GM18508 (cell line): ENCODE measurements around the gene COL25A1.

Experiments
- ATAC-seq: cut with Tn5 transposase; IDR thresholded peaks from one replicate; pipeline ENCODE4 v1.9.1; 2021; ENCODE audit warnings: moderate number of reproducible peaks; ENCODE audit not compliant: insufficient read depth, unreplicated experiment

The COL25A1 gene

DNA sequence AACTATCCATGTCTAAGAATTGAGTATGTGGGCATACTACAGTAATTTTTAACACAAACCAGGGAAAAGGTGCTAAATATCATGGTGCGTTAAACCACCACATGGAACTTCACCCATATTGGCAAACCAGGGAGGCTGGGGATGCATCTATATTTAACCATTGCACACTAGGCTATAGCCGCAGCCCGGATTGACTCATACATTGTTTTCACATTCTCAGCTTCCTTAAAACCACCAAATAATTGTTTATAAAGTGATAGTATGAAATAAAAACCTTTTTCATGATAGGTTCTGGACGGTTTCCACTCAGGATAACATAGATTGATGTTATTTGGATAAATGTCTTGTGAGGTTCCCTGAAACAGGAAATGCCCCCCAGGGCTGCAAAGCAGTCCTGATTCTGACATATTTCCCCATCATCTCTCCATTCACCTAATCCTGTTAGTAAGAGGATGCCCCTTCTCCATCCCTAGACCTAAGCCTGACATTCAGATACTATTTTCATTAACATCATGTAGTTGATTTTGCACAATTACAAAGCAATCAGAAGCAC lies 7.9 kb downstream of the COL25A1 start:
- no peak for ATAC-seq

DNA sequence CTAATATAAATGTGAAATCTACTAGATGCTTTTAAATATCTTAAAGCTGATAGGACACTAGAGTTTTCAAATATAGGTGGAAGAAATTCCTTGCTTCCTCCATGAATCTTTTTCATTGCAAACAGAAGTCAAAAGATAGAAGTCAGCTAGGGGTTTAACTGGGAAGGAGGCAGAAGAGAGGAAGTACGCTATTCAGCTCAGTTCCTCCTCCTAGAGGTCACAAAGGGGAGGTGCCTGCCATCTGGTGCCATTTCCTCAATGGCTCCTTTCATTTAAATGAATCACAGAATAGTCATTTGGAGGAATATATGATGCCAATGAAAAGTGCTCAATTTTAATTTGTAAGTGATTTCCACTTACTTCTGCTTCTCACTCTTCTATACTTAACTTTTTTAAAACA lies 8.5 kb downstream of the COL25A1 start:
- ATAC-seq: peak; percentile 93

DNA sequence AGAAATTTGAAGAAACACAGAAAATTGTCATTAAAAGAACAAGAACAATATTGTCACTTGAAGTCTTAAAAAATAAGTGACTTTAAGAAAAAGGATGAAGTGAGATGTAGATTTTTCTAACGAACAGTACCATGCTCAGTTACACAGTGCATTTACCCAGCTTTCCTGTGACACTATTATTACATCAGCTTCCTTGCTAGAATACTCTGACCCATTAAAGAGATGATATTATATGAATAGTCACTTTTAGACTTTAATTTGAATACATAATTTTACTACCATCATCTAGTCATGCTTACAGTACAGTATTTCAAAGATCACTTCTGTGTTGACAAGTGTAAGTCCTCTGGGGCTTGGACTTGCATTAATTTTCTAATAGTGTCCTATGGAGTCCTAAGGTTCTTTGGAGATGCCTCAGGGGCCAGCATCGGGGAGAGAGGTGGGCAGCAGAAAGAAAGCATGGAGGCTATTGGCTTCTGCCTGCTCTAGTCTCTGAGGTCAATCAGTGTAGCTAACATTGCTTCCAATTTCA lies 10.7 kb downstream of the COL25A1 start:
- no peak for ATAC-seq

DNA sequence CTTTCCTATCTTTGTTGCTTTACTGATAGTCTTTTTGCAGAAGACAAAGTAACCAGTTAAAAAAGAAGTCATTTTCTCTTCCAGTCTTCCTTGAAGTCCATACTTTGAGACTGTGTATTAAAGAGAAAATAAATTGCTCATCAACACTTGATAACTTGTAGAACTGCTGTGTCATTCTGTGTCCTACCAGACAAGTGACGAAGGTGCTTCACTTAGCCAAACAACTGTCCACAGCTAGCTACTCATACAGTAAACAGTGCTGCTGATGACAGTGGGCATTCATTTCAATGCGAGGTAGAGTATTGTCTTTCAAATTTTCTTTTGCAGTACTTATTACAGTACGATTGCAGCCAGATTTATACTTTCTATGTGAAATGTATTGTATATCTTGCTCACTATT lies 11.5 kb downstream of the COL25A1 start:
- ATAC-seq: no peak

DNA sequence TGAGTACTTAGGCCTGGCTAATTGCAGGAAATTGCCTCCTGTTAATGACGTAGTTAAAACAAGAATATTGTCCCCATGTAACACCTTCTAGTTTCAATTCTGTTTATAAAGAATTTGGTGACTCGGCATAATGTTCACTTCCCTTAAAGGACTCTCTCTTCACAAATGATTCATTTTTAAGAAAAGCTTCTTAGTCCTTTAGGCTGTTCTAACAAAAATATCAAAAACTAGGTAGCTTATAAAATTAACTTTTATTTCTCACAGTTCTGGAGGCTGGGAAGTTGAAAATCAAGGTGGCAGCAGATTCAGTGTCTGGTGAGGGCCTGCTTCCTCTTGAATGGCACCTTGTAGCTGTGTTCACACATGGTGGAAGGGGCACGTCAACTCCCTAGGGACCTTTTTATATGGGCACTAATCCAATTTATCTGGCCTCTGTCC lies 23.8 kb downstream of the COL25A1 start:
- ATAC-seq: peak; percentile 74

DNA sequence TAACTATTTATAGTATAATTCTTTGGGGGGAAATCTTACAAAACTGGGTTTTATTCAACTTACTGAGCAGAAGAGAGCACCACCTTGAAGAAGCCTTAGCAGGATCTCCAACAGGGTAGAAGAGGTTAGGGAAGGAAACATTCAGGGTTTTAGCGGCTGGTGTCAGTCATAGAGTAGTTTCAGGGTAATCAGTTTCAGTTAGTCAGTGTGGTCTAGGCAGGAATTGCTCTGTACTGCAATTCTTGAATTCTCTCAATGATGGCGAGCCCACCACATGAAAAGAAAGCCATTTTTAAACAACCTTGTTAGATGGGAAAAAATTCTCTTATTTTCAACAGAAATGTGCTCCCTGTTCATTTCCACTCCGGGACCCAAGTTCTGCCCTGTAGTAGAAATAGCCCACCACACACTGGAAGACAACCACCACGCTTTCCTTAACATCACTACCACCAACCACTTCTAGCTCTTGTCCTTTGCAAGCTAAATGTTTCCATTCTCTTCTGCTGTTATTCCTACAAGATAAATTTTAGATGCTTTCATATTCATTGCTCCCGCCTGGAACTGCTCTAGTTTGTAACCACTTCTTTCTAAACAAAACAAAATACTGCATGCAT lies 25.9 kb downstream of the COL25A1 start:
- peak; percentile 85 for ATAC-seq

DNA sequence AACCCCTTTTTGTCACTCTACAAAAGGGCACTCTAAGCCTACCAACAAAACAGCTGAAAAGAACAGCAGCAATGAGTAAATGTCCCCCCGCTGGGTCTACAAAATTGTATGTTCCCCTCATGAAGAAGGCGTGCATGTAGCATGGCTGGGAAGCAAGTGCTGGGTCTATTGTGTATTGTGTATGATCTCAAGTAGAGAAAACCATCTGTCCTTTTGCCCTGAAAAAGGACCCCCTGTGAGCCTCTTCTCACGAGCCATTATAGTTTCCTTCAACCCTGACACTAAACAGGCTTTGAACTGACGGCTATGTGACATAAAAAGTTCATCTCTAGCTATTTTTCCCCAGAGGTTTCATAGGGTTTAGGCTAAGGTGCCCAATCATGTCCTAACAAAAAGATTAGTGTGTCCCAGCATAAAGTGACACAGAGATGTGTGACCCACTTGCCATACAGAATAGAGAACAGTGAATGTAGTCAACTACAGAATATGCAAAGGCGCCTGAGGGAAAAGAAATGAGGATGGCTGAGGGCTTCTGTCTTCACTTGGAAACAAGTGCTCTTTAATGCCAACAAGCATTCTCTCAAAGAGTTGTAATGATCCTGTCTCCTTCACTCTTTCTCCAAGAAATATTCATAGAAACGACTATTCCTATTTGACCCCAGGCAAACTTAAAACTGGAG lies 27.3 kb downstream of the COL25A1 start:
- no peak for ATAC-seq

DNA sequence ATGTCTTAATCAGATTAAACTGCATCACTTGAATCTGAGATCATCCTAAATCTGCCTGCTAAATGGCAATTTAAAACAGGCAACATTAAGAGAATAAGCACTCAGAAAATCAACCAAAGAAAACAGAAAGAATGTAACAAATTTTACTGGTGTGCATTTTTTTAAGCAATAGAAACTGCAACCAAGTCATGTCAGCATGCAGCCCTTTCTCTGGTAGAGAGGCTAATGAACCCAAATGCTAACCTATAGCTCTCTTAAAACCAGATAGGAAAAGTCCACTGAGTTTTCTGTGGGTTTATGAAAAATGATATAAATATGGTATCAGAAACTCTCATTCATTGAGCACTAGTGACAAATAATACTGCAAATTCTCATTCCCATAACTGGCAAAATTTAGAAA lies 35.6 kb downstream of the COL25A1 start:
- no peak for ATAC-seq

DNA sequence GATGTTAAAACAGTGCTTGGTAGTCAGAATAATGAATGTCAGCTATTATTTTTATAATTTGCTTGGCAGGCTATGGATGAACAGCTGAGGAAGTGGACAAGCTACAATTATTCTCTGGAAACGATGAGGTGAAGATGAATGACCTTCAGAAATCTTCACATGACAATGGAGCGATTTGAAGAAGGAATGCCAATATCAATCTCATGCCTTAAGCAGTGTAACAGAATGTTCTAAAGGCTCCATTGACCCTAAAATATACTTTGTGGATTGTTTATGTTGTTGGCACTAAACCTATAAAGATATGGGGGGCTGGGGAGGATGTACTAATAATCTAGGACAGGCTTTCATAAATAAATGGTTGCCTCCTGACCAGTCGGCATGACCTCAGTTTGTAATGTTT lies 36.2 kb downstream of the COL25A1 start:
- no peak for ATAC-seq

DNA sequence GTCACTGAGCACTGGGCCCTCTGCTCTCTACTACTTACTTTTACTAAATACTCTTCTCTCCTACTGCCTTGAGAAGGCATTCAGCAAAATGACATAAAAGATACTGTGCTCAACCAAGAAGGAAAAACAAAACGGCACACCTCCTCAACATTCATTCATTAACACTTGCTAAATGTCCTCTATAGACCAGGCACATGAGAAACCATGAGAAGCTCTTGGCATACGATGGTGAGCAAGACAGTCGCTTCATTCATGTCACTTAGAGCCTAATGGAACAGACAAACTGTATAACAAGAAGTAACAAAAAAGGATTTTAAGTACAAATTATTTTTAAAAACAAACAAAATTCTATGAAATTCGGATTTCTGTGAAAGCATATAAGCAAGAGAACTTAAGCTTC lies 38.7 kb downstream of the COL25A1 start:
- no peak for ATAC-seq

DNA sequence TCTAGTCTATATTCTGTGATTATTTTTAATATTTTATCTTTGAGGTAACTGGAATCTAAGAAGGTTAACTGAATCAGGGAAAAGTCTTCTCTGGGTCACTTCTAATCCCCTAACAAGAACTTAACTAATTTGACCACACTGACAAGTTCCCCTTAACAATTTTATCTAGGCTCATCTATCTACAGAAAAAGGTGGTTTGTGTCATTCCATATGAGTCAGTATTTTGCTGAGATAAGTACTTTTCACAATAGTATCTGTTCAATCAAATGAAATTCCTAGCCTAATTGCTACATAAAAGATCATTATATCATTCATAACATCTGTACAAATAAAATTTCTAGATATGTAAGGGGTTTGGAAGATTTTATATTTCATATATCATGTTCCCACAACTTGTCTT lies 45.6 kb downstream of the COL25A1 start:
- ATAC-seq: no peak

DNA sequence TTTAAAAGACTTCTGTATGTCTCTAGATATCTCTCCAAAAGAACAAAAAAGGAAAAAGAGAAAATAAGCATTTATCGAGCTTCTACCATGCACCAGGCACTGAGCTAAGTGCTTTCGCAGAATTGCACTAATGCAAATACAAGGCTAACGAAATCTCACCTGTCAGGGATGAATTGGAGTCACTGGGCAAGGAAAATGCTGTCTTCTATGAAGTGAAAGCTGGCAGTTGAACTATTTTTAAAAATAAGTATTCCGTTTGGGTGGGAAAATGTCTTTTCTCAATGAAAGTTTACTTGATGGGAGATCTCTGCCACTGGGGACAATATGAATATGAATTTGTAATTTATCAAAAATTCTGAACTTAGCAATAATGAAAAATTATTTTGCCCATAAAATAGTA lies 47.6 kb downstream of the COL25A1 start:
- ATAC-seq: no peak

DNA sequence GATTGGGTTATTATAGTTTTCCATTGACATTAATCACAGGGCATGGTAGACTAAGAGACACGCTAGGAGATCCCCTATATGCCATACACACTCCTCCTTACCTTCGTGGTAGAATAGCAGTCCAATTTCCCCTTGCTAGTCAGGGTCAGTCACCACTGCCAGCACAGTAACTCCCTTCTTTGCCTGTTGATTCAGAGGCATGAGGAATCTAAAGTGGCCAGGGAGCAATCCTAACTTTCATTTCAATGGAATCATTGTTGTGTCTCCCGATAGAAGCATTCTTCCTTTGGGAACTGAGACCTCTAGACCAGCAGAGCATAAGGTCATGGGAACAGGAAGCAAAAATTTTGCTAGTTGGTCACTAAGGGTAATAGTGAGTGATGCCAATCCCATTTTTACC lies 51.1 kb downstream of the COL25A1 start:
- ATAC-seq: no peak

DNA sequence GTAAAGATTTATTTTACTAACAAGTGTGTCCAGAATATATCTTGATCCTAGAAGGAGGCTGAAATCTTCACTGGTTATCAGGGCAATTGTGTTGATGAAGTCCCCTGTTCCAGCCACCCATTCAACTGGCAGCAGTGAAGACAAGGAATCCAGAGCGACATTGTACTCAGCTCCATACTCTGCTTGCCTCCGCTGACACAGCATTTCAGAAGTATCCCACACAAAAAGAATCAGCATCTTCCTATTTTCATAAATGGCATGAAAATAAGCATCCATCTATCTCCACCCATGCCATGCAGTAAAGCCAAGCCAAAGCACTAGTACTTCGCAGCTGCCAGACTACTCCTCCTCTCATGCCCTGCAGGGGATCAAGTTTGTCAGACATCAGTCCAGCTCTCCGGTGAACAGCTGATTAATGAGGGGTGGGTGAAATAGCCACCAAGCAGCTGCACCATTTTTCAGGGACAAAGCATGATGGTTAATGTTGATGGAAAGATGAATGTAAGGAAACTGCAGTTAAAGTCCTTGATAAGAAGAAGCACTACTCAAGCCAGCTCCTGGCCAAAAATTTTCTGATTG lies 54.0 kb downstream of the COL25A1 start:
- no peak for ATAC-seq

DNA sequence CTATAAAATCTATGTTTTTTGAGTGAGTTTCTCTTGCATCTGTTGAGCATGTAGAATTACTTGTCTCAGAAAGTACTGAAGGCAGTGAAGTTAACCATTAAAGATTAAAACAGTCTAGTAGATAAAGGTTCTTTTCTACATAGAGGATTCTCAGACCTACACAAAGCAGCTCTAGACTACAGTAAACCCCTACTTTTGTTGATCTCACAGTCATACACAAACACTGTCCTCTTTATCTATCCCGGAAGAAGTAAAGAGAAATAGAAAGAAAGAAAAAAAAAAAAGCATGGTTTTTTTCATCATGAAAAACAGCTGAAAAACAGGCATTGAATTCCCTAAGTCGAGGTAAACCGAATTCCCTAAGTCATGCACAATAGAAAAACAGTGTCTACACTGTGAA lies 58.6 kb downstream of the COL25A1 start:
- no peak for ATAC-seq

DNA sequence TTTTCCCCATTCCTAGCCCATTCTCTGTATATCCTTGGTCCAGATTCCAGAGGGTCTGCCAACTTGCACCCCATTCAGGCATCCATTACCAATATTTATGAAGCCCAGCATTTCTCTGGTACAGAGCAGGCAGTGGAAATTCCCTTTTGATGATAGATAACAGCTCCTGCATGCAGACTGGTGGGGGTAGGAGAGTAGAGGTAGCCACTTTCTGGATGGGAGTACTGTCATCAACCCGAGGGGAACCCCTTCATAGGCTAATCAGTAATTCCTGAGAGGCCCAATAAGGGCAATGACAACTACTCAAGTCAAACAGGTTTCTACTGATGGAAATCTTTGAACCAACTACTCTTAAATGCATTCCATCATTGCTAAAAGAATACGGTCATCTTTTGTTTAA lies 63.7 kb downstream of the COL25A1 start:
- peak; percentile 61 for ATAC-seq

DNA sequence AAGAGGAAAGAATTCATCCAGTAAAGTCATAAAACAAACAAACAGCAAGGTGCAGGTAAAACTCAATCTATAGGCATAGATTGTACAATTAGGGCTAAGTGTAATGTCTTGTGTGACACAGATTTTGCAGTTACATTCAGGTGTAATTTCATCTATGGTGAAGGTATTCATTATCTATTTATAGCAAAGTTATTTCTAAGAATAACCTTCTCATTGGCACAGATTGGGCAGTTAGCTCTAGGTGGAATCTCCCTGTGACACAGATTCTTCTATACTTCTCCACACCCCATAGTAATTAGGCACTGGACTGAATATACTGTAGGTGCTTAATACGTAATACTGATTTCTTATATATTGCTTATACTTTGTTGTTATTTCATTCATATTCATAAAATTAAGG lies 66.8 kb downstream of the COL25A1 start:
- ATAC-seq: no peak

DNA sequence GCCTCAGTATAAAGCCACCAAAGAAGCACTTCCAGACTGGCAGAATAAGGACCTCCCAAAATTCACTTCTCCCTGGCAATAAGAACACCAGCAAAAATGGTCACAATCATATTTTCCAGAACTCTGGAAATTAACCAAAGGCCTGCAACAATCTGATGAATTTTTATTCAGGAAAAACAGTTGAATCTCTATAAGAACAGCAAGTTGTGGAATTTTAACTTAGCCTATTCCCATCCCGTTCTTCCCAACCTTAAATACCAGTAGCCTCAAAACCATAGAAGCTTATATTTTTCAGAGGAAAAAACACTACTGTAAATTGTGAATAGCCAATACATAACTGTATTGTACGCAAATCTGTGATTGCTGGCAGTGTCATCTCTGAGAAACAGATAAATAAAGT lies 67.9 kb downstream of the COL25A1 start:
- no peak for ATAC-seq

DNA sequence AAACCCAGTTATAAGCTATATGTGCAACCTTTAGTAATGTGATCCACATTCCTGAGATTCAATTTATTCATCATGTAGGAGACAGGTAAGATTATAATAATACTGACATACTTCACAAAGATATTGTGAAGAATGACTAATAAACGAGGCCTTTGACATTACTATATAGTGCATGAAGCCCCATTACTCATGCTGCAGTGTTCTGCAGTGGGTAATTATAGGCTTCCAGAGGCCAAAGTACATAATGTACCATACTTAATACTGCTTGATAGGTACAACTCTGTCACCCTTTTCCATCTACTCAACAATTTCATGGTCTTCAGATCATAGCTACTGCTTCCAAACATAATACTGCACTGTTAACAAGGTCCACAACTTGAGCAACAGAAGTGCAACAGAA lies 68.9 kb downstream of the COL25A1 start:
- no peak for ATAC-seq

DNA sequence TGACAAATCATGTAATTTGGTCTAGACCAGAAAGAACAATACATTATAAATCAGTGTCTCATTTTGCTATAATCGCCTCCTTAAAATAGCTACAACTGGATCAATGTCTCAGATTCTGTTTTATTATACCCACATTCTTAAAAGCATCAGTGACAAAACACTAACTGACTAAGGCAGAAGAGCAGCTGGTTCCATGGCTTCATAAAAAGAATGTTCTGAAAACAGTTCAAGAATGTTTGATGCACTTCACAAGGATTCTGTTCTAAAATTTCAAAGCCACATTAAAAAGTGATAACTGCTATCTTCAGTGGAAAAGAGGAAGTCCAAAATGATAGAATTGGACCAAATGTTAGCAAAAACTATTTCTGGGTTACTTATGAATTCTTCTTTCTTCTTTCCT lies 69.8 kb downstream of the COL25A1 start:
- no peak for ATAC-seq

DNA sequence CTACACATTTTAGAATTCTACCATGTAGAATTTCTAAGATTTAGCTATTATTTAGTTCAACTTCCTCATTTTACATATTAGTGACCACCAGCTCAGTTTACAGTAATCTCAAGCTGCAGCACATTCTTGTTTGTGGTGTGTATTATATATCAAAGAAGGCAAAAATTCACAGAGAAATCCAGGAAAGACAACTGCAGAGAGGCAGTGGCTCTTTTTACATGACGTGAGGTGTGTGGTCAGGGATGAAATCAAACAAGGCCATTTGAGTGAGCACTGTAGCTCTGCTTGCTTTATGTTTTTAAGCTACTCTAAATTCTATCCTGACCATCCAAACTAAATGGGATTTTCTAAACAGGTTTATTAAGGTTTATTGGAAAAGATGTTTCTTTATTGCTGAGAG lies 71.1 kb downstream of the COL25A1 start:
- no peak for ATAC-seq
